Neuronal stem cell (in vitro differentiated cells): ENCODE results near the gene YIF1A.
"Not testable (repeated sequence)": the region's sequence is repeated elsewhere in the genome, so short reads cannot be mapped to it uniquely, and the experiment has no call there.

Experiments
- DNase-seq: peaks from one replicate; pipeline ENCODE4 v3.0.0-alpha.2; 2013; ENCODE audit warnings: low spot score
- H2AFZ ChIP-seq: one replicate; pipeline ENCODE4 v1.6.1; 2013; ENCODE audit warnings: mild to moderate bottlenecking, low read length, inconsistent platforms
- H2AK5ac ChIP-seq: 2 replicates; pipeline ENCODE4 v1.6.1; 2013; ENCODE audit warnings: low read depth, mild to moderate bottlenecking, inconsistent platforms, low read length, moderate library complexity, mixed read lengths
- H2BK120ac ChIP-seq: 2 replicates; pipeline ENCODE4 v1.6.1; 2013; ENCODE audit warnings: low read depth, mild to moderate bottlenecking, inconsistent platforms, low read length, moderate library complexity, mixed read lengths
- H2BK12ac ChIP-seq: one replicate; pipeline ENCODE4 v1.6.1; 2013; ENCODE audit warnings: low read length, inconsistent platforms
- H2BK15ac ChIP-seq: 2 replicates; pipeline ENCODE4 v1.6.1; 2013; ENCODE audit warnings: mild to moderate bottlenecking, low read length, inconsistent platforms, mixed read lengths
- H2BK5ac ChIP-seq: one replicate; pipeline ENCODE4 v1.6.1; 2013; ENCODE audit warnings: inconsistent platforms, mild to moderate bottlenecking, low read length, moderate library complexity
- H3K14ac ChIP-seq: one replicate; pipeline ENCODE4 v1.6.1; 2013; ENCODE audit warnings: low read length, inconsistent platforms
- H3K18ac ChIP-seq: 2 replicates; pipeline ENCODE4 v1.6.1; 2013; ENCODE audit warnings: low read length, inconsistent platforms
- H3K23ac ChIP-seq: 2 replicates; pipeline ENCODE4 v1.6.1; 2013; ENCODE audit warnings: low read depth, mild to moderate bottlenecking, mixed read lengths, low read length, inconsistent platforms; ENCODE audit not compliant: poor library complexity
- H3K27ac ChIP-seq: replicated peaks from 3 replicates; pipeline ENCODE4 v1.5.1; 2013; ENCODE audit warnings: low read length, inconsistent platforms
- H3K27me3 ChIP-seq, 3 experiments: 2 replicates each; pipeline ENCODE4 v1.6.1; 2013; ENCODE audit warnings: low read length in 3 of 3, mild to moderate bottlenecking in 2 of 3, inconsistent platforms in 1 of 3, low read depth in 1 of 3, mixed read lengths in 1 of 3, moderate library complexity in 1 of 3; ENCODE audit not compliant: control insufficient read depth in 3 of 3, insufficient read depth in 3 of 3
- H3K36me3 ChIP-seq, 2 donors: replicated peaks in 1 of 2; 2 replicates each; pipeline ENCODE4 v1.6.1; 2013; ENCODE audit warnings: low read length in 2 of 2; ENCODE audit not compliant: control insufficient read depth in 2 of 2, insufficient read depth in 2 of 2
- H3K4ac ChIP-seq: 2 replicates; pipeline ENCODE4 v1.6.1; 2013; ENCODE audit warnings: inconsistent platforms, mild to moderate bottlenecking, low read length, moderate library complexity
- H3K4me1 ChIP-seq, 2 donors: 1 replicate in 1 of 2; 2 replicates in 1 of 2; pipeline ENCODE4 v1.6.1; 2013; ENCODE audit warnings: low read length in 2 of 2, low read depth in 1 of 2; ENCODE audit not compliant: control insufficient read depth in 2 of 2, insufficient read depth in 1 of 2
- H3K4me2 ChIP-seq: one replicate; pipeline ENCODE4 v1.6.1; 2013; ENCODE audit warnings: mild to moderate bottlenecking, low read length, inconsistent platforms; ENCODE audit not compliant: insufficient read depth, poor library complexity, severe bottlenecking
- H3K4me3 ChIP-seq, 2 donors: 2 replicates each; pipeline ENCODE4 v1.5.1; 2013; ENCODE audit warnings: low read length in 2 of 2, mild to moderate bottlenecking in 2 of 2, inconsistent platforms in 1 of 2, moderate library complexity in 1 of 2
- H3K79me1 ChIP-seq: one replicate; pipeline ENCODE4 v1.6.1; 2013; ENCODE audit warnings: low read depth, mild to moderate bottlenecking, inconsistent platforms, low read length, moderate library complexity
- H3K9ac ChIP-seq: one replicate; pipeline ENCODE4 v1.6.1; 2013; ENCODE audit warnings: mild to moderate bottlenecking, low read depth, low read length, inconsistent platforms; ENCODE audit not compliant: poor library complexity
- H3K9me3 ChIP-seq, 2 donors: replicated peaks in 1 of 2; 2 replicates each; pipeline versions ENCODE3 to v1.6.1; 2013; ENCODE audit warnings: low read length in 2 of 2, mild to moderate bottlenecking in 2 of 2, inconsistent platforms in 1 of 2, low read depth in 1 of 2, mixed read lengths in 1 of 2, moderate library complexity in 1 of 2; ENCODE audit not compliant: control insufficient read depth in 2 of 2, insufficient read depth in 1 of 2
- H4K8ac ChIP-seq: one replicate; pipeline ENCODE4 v1.6.1; 2013; ENCODE audit warnings: low read depth, mild to moderate bottlenecking, inconsistent platforms, low read length, moderate library complexity
- H4K91ac ChIP-seq: one replicate; pipeline ENCODE4 v1.6.1; 2013; ENCODE audit warnings: low read length, low read depth, mild to moderate bottlenecking, inconsistent platforms; ENCODE audit not compliant: poor library complexity
- WGBS, 2 donors: extraction: QIAGEN DNeasy Blood & Tissue Kit; methylation state at CpG; one replicate each; pipeline ENCODE4 v1.1.7; 2013; ENCODE audit warnings: missing lambda C conversion rate in 2 of 2, mixed read lengths in 1 of 2; ENCODE audit not compliant: insufficient read length in 2 of 2, insufficient replicate concordance in 1 of 2; ENCODE audit errors: extremely low coverage in 2 of 2; 5-methylcytosine and 5-hydroxymethylcytosine counted together

Gene YIF1A

DNA sequence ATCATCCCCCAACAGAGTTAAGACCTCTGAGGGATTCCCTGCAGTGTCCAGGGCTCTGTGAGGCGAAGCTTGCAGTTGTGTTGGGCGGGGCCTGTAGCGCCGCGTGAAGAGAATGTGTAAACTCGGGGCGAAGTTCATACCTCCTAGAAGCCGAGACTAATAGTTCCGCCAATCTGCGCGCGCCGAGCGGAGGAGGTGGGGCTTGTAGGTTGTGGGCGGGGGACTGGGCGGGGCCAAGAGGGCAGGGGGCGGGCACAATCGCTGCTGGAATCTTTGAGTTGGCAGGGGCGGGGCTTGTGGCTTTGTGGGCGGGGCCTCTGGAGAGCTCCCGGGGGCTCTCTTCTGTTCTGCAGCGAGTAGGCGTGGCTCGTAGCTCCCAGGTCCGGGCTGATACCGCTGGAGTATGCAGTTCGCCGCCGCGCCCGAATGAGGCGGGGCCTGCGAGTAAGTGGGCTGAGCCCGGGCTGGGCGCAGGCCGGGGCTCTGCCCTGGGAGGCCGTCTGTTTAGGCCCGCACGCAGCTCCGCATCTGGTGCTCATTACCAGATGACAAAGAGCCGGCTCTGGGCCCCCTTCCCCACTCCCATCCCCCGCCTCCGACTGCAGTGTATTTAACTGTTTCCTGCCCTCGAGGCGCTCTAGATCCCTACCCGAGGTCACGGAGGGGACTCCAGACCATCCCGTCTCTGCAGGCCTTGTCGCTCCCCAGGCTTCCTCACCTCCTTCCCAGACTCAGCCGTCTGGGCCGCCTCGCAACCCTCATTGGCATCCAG lies 23.8 kb upstream of the YIF1A start:
- Histone ChIP-seq H4K8ac (peak overlapping the region; percentile 70), H3K9ac (peak overlapping the region; percentile 64), H2BK15ac (peak overlapping the region; percentile 96), H3K4me1 (peaks cover 15 to 20% of the 10 kb centered on the region in 2 donors), H3K27ac (peak overlapping the region; percentile 93), H3K27me3 (peaks cover 0 to 2% (median 0%) of the 10 kb centered on the region in 3 experiments), H2AK5ac (no peak overlapping the region), H3K9me3 (no peaks in the 10 kb centered on the region), H3K14ac (no peak overlapping the region), H4K91ac (no peak overlapping the region), H2BK12ac (no peak overlapping the region), H3K36me3 (no peaks in the 10 kb centered on the region), H2BK120ac (no peak overlapping the region), H3K4ac (no peak overlapping the region), H3K23ac (peak overlapping the region; percentile 45), H3K18ac (peak overlapping the region; percentile 96), H3K4me2 (peak overlapping the region; percentile 64), H2BK5ac (no peak overlapping the region), H3K79me1 (no peaks in the 10 kb centered on the region), H2AFZ (peak overlapping the region; percentile 93), H3K4me3 (peak overlapping the region; percentile 56 to 82)
- peak; percentile 98 for DNase-seq
- WGBS, 2 donors = no CpG with 5 or more reads among the region's 52 CpGs

GRCh38 chr11:66311965-66312548 lies 23.1 kb upstream of the YIF1A start:
- H3K36me3 ChIP-seq = no peaks in the 10 kb centered on the region
- H2AFZ ChIP-seq = peak overlapping the region; percentile 93
- DNase-seq = peak; percentile 92
- no peak overlapping the region for H3K23ac ChIP-seq
- no peak overlapping the region for H4K91ac ChIP-seq
- H2BK15ac ChIP-seq = no peak overlapping the region
- no peaks in the 10 kb centered on the region for H3K79me1 ChIP-seq
- peak overlapping the region; percentile 56 to 82 for H3K4me3 ChIP-seq
- no peak overlapping the region for H2BK5ac ChIP-seq
- peak overlapping the region; percentile 73 for H3K18ac ChIP-seq
- H2BK12ac ChIP-seq = no peak overlapping the region
- H3K4me2 ChIP-seq = peak overlapping the region; percentile 64
- no CpG with 5 or more reads among the region's 44 CpGs for WGBS, 2 donors
- H4K8ac ChIP-seq = no peak overlapping the region
- peaks cover 0 to 4% (median 2%) of the 10 kb centered on the region in 3 experiments for H3K27me3 ChIP-seq
- H3K27ac ChIP-seq = peak overlapping the region; percentile 65
- peak overlapping the region; percentile 61 for H3K9ac ChIP-seq
- H3K4ac ChIP-seq = no peak overlapping the region
- no peak overlapping the region for H2AK5ac ChIP-seq
- no peak overlapping the region for H3K14ac ChIP-seq
- H3K4me1 ChIP-seq = peaks cover 8 to 13% of the 10 kb centered on the region in 2 donors
- H2BK120ac ChIP-seq = no peak overlapping the region
- no peaks in the 10 kb centered on the region for H3K9me3 ChIP-seq

DNA sequence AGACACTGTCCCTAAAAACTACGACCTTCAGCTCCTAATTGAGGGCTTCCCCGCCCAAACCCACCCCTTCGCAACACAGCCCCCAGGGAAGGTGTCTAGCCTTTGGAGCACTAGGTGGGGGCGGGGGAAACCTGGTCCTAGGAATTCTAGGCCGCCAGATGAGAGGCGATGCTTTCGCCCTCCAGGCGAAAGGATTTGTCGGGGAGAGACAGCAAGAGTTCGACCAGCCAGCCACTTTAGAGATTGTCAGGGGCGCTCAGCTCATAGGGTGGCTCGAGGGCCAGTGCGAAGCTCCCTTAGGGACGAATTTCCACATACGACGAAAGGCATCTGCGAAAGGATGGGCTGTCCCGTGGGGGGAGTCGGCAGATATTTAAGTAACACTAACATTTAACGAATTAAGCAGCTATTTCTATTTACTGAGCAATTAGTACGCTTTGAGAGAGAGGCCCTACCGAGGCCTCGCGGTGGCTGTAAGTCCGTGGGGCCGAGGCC lies 22.6 kb upstream of the YIF1A start:
- Histone ChIP-seq H4K8ac (no peak overlapping the region), H3K36me3 (no peaks in the 10 kb centered on the region), H3K79me1 (no peaks in the 10 kb centered on the region), H2BK120ac (no peak overlapping the region), H3K4ac (no peak overlapping the region), H3K4me2 (peak overlapping the region; percentile 64), H3K9me3 (no peaks in the 10 kb centered on the region), H2AFZ (peak overlapping the region; percentile 93), H2BK12ac (no peak overlapping the region), H2BK15ac (peak overlapping the region; percentile 51), H3K14ac (no peak overlapping the region), H3K27me3 (peaks cover 0 to 4% (median 2%) of the 10 kb centered on the region in 3 experiments), H3K27ac (no peak overlapping the region), H3K9ac (no peak overlapping the region), H2BK5ac (no peak overlapping the region), H4K91ac (no peak overlapping the region), H2AK5ac (peak overlapping the region; percentile 76), H3K23ac (no peak overlapping the region), H3K4me3 (peak overlapping the region in 1 of 2 donors; percentile 56), H3K18ac (no peak overlapping the region), H3K4me1 (peaks cover 8 to 9% of the 10 kb centered on the region in 2 donors)
- no CpG with 5 or more reads among the region's 26 CpGs for WGBS, 2 donors
- no peak for DNase-seq

DNA sequence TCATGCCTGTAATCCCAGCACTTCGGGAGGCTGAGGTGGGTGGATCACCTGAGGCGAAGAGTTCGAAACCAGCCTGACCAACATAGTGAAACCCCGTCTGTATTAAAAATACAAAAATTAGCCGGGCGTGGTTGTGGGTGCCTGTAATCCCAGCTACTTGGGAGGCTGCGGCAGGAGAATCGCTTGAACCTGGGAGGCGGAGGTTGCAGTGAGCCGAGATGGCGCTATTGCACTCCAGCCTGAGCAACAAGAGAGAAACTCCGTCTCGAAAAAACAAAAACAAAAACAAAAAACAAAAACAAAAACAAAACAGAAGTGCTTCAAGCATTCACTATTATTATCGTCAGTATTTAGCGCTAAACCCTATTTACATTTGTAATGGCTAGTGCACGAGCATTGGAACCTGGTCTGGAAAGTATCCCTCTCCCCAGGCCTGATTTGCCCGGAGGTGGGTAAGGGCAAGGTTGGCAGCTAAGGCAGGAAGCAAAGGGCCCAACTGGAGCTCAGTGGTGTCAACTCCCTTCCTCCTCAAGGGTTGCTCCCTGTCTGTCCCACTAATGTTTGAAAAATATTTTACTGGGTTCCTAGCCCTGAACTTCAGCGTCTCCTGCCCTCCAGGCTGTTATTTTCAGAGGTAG lies 22.0 kb upstream of the YIF1A start:
- not testable (repeated sequence) for H3K4ac ChIP-seq, H2BK120ac ChIP-seq, H2BK5ac ChIP-seq, H3K36me3 ChIP-seq, H3K27me3 ChIP-seq, H4K8ac ChIP-seq, H3K4me1 ChIP-seq, H4K91ac ChIP-seq, H3K9me3 ChIP-seq, H3K23ac ChIP-seq, H3K9ac ChIP-seq, DNase-seq, H3K4me3 ChIP-seq, H3K14ac ChIP-seq, H2BK12ac ChIP-seq, H3K4me2 ChIP-seq, H3K27ac ChIP-seq, H3K79me1 ChIP-seq, H3K18ac ChIP-seq
- peak overlapping the region; percentile 51 for H2BK15ac ChIP-seq
- peak overlapping the region; percentile 93 for H2AFZ ChIP-seq
- WGBS, 2 donors = no CpG with 5 or more reads among the region's 18 CpGs
- H2AK5ac ChIP-seq = peak overlapping the region; percentile 76
